GM12892 (cell line): ENCODE results near the gene RBBP5.

Source experiments
- POLR2AphosphoS5 ChIP-seq: IDR thresholded peaks from 2 replicates; pipeline ENCODE4 v1.6.1; 2011; ENCODE audit warnings: low read depth, low read length, control low read depth
- TAF1 ChIP-seq: IDR thresholded peaks from 2 replicates; pipeline ENCODE4 v1.6.1; 2011; ENCODE audit warnings: low read depth, mild to moderate bottlenecking, control low read depth, low read length, borderline replicate concordance

DNA sequence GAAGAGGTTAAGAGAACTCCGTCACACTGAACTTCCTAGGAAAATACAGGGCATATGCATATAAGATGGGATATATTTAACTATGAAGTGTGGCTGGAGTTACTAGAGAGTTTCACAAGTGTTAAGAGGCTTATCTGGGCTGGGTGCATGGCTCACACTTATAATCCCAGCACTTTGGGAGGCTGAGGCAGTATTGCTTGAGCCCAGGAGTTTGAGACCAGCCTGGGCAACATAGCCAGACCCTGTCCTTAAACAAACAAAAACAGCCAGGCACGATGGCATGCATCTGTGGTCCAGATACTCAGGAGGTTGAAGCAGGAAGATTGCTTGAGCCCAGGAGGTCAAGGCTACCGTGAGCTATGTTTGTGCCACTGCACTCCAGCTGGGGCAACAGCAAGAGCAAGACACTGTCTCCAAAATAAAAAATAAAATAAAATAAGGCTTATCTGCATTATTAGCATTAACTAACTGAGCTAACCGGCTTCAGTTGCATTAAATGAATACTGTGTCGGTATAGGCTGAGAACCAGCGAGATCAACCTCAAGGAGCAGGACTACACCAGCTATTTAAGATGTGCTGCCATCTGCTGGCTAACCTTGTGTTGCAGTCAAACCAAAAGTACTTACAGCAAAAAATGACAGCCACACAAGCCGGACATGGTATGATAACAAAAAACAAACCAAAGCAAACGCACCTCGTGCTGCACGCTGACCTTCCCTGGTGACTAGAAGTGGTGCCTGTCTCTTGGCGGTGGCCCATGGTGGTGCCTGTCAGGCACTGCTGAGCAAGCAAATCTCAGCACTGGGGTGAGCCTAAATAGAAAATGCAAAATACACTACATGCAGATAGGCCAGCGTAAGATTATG is 19.7 kb upstream of the RBBP5 start:
- TF ChIP-seq TAF1 (no peak), POLR2AphosphoS5 (no peak)
